Hepatocyte (in vitro differentiated cells): ENCODE data around the gene FAM131C. TPM values are rescaled to one million over a fixed set of nuclear protein-coding genes. Genes with fewer than 3 reads are reported as not detected.

Experiments used
- DNase-seq: peaks from one replicate; pipeline ENCODE4 v3.0.0-alpha.2; 2016; ENCODE audit warnings: low spot score
- H2AFZ ChIP-seq: fragments of 200-600 bp; sonication (generic); 2 replicates; pipeline ENCODE4 v1.6.0; 2016; ENCODE audit warnings: antibody characterized with exemption, mild to moderate bottlenecking
- H3K27ac ChIP-seq: fragments of 200-600 bp; sonication (generic); 2 replicates; pipeline ENCODE4 v1.5.1; 2016; ENCODE audit warnings: mild to moderate bottlenecking
- H3K27me3 ChIP-seq: fragments of 200-600 bp; sonication (generic); 2 replicates; pipeline ENCODE4 v1.6.1; 2016
- H3K36me3 ChIP-seq: fragments of 200-600 bp; sonication (generic); replicated peaks from 2 replicates; pipeline ENCODE4 v1.5.1; 2016; ENCODE audit warnings: low read depth; ENCODE audit not compliant: insufficient read depth
- H3K4me1 ChIP-seq: fragments of 200-600 bp; sonication (generic); 2 replicates; pipeline ENCODE4 v1.5.1; 2016; ENCODE audit warnings: mild to moderate bottlenecking, moderate library complexity; ENCODE audit not compliant: insufficient read depth
- H3K4me2 ChIP-seq: fragments of 200-600 bp; sonication (generic); 2 replicates; pipeline ENCODE4 v1.6.0; 2016
- H3K4me3 ChIP-seq: fragments of 200-600 bp; sonication (generic); 2 replicates; pipeline ENCODE4 v1.5.1; 2016; ENCODE audit warnings: mild to moderate bottlenecking
- H3K79me2 ChIP-seq: fragments of 200-600 bp; sonication (generic); 2 replicates; pipeline ENCODE4 v1.6.0; 2017; ENCODE audit warnings: mild to moderate bottlenecking
- H3K9me2 ChIP-seq: fragments of 200-600 bp; sonication (generic); replicated peaks from 2 replicates; pipeline ENCODE4 v1.6.0; 2017; ENCODE audit warnings: mild to moderate bottlenecking; ENCODE audit not compliant: insufficient read depth
- H3K9me3 ChIP-seq: fragments of 200-600 bp; sonication (generic); 2 replicates; pipeline ENCODE4 v1.5.1; 2016; ENCODE audit warnings: low read depth, mild to moderate bottlenecking
- H4K20me1 ChIP-seq: fragments of 200-600 bp; sonication (generic); 2 replicates; pipeline ENCODE4 v1.6.0; 2016; ENCODE audit warnings: mild to moderate bottlenecking; ENCODE audit not compliant: insufficient read depth, poor library complexity, severe bottlenecking
- EZH2 ChIP-seq: fragments of 200-600 bp; sonication (generic); IDR thresholded peaks from 2 replicates; pipeline ENCODE4 v1.6.1; 2016; ENCODE audit warnings: antibody characterized with exemption, mild to moderate bottlenecking, borderline replicate concordance
- EZH2phosphoT487 ChIP-seq: fragments of 200-600 bp; sonication (generic); IDR thresholded peaks from one replicate; pipeline ENCODE4 v1.6.1; 2018; ENCODE audit warnings: antibody characterized with exemption, mild to moderate bottlenecking, low read depth, moderate library complexity; ENCODE audit not compliant: unreplicated experiment, severe bottlenecking
- WGBS: methylation state at CpG from one replicate; pipeline ENCODE4 v1.1.6; 2016; ENCODE audit warnings: low lambda C conversion rate; ENCODE audit errors: missing lambda C conversion rate; 5-methylcytosine and 5-hydroxymethylcytosine counted together
- polyA plus RNA-seq: library from polyadenylated mRNA; unstranded; fragments of >200 nt; fragmentation: Nextera tagmentation; extraction: Ambion mirVana; gene quantifications from 2 replicates; pipeline ENCODE4 v1.2.1, GENCODE V29; 2016
- total RNA-seq: library from RNA; depleted of rRNA; stranded (reverse); fragments of >200 nt; gene quantifications from 2 replicates; pipeline ENCODE4 v1.2.3, GENCODE V29; 2014
- TF ChIP-seq, protein P1 (sequence below): fragments of 200-600 bp; sonication (generic); IDR thresholded peaks from 2 replicates; pipeline ENCODE4 v1.5.1; 2016; ENCODE audit warnings: antibody characterized with exemption, mild to moderate bottlenecking; ENCODE audit not compliant: poor library complexity

FAM131C gene
- total and polyA plus RNA-seq, 2 experiments from 2014 or later: 3.5 to 7.5 TPM

DNA sequence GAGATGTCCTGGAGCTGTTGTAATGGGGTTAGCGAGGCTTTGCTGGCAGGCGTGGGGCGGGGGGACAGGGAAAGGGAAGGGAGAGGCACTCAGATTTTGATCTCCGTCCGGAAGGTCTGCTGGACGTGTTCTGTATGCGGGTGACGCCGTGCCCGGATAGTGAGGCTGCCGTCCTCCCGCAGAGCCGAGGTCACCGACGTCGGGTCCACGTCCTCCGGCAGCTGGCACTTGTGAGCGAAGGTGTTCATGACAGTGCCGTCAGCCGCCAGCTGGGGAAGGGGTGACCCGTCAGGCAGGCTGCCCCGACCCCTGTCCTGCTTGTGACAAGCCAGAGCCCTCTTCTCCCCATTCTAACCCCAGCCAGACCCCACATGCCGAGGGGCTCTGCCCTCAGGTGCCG is 58.0 kb downstream of the FAM131C start:
- no peaks in the 10 kb centered on the region for H3K9me3 ChIP-seq
- H3K9me2 ChIP-seq: no peaks in the 10 kb centered on the region
- TF ChIP-seq, protein P1, sequence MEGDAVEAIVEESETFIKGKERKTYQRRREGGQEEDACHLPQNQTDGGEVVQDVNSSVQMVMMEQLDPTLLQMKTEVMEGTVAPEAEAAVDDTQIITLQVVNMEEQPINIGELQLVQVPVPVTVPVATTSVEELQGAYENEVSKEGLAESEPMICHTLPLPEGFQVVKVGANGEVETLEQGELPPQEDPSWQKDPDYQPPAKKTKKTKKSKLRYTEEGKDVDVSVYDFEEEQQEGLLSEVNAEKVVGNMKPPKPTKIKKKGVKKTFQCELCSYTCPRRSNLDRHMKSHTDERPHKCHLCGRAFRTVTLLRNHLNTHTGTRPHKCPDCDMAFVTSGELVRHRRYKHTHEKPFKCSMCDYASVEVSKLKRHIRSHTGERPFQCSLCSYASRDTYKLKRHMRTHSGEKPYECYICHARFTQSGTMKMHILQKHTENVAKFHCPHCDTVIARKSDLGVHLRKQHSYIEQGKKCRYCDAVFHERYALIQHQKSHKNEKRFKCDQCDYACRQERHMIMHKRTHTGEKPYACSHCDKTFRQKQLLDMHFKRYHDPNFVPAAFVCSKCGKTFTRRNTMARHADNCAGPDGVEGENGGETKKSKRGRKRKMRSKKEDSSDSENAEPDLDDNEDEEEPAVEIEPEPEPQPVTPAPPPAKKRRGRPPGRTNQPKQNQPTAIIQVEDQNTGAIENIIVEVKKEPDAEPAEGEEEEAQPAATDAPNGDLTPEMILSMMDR: no peak
- TF ChIP-seq EZH2phosphoT487: no peak
- no peak for TF ChIP-seq EZH2
- H3K4me3 ChIP-seq: no peak overlapping the region
- no peaks in the 10 kb centered on the region for H4K20me1 ChIP-seq
- no peaks in the 10 kb centered on the region for H3K27me3 ChIP-seq
- H2AFZ ChIP-seq: no peak overlapping the region
- H3K36me3 ChIP-seq: no peaks in the 10 kb centered on the region
- H3K4me1 ChIP-seq: peaks cover 56% of the 10 kb centered on the region
- no peak for DNase-seq
- H3K79me2 ChIP-seq: no peaks in the 10 kb centered on the region
- no peak overlapping the region for H3K27ac ChIP-seq
- 93% methylated on average over 22 of the region's 25 CpGs for WGBS
- H3K4me2 ChIP-seq: no peak overlapping the region

DNA sequence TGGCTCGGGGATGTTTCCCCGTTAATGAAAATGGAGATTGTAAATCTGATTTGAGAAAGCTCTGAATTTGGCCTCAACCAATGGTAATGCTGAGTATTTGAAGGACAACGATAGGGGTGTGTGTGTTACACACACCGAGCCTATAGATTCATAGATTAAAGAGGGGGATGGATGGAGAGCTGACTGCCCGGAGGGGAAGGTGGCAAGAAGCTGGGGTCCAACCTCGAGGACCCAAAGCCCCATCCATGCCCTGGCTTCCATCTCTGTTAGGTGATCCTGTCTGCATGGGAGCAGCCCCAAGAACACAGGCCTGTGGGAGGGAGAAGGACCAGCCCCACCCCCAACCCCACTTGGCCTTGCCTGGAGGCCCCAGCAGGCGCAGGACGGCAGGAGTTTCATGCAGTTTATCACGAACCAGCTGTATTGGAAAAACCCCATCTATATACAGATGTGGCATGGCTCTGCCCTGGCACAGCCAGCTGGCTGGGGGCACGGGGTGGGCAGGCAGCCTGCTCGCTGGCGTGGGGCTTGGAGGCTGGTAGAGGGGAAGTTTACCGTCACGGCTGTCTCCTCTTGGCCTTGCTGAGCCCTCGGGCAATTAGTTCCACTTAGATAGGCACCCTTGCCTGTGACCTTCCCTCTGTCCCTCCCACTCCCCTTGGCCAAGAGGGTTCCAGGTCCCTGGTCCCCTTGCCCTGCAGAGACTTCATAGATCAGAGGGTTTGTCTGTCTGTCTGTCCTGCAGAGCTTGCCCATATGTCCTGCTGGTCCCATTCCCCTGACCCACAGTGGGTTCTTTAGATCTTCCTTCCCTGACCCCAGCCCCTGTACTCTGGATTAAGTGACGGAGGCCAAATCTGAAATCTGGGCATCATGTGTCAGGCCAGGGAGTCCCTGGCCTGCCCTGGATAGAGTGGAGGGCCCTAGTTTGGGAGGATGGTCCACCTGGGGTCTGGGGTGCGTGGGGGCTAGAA is 58.7 kb downstream of the FAM131C start:
- peak; percentile 65 for DNase-seq
- H3K4me2 ChIP-seq: peak overlapping the region; percentile 83
- no peaks in the 10 kb centered on the region for H3K27me3 ChIP-seq
- no peaks in the 10 kb centered on the region for H3K79me2 ChIP-seq
- H4K20me1 ChIP-seq: no peaks in the 10 kb centered on the region
- no peaks in the 10 kb centered on the region for H3K36me3 ChIP-seq
- no peak overlapping the region for H3K4me3 ChIP-seq
- no peaks in the 10 kb centered on the region for H3K9me2 ChIP-seq
- H3K27ac ChIP-seq: peak overlapping the region; percentile 75
- peaks cover 56% of the 10 kb centered on the region for H3K4me1 ChIP-seq
- H3K9me3 ChIP-seq: no peaks in the 10 kb centered on the region
- TF ChIP-seq EZH2: no peak
- 63% methylated on average over 17 of the region's 17 CpGs for WGBS
- H2AFZ ChIP-seq: no peak overlapping the region

DNA sequence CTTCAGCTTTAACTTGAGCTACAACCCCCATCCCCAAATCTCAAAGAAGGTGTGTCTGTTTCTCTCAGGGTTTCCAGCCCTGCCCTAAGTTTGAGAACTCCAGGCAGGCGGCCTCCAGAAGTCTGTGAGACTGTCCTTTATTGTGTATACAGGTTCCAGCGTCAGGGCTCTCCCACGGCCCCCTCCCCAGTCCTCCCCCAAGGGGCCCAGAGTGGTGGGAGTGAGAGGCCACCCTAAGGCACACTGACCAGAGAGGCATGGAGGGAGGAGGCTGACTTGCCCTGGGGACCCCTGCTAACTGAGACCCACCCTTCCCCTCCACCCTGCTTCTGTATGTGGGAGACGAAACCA is 59.6 kb downstream of the FAM131C start:
- peak overlapping the region; percentile 83 for H3K4me2 ChIP-seq
- peak overlapping the region; percentile 75 for H3K27ac ChIP-seq
- H3K9me3 ChIP-seq: no peaks in the 10 kb centered on the region
- DNase-seq: no peak
- WGBS: 59% methylated on average over 4 of the region's 4 CpGs
- H4K20me1 ChIP-seq: no peaks in the 10 kb centered on the region
- no peaks in the 10 kb centered on the region for H3K27me3 ChIP-seq
- no peaks in the 10 kb centered on the region for H3K9me2 ChIP-seq
- H3K36me3 ChIP-seq: no peaks in the 10 kb centered on the region
- H3K4me3 ChIP-seq: no peak overlapping the region
- TF ChIP-seq, protein P1: no peak
- H3K4me1 ChIP-seq: peaks cover 52% of the 10 kb centered on the region
- H3K79me2 ChIP-seq: no peaks in the 10 kb centered on the region
- H2AFZ ChIP-seq: no peak overlapping the region

DNA sequence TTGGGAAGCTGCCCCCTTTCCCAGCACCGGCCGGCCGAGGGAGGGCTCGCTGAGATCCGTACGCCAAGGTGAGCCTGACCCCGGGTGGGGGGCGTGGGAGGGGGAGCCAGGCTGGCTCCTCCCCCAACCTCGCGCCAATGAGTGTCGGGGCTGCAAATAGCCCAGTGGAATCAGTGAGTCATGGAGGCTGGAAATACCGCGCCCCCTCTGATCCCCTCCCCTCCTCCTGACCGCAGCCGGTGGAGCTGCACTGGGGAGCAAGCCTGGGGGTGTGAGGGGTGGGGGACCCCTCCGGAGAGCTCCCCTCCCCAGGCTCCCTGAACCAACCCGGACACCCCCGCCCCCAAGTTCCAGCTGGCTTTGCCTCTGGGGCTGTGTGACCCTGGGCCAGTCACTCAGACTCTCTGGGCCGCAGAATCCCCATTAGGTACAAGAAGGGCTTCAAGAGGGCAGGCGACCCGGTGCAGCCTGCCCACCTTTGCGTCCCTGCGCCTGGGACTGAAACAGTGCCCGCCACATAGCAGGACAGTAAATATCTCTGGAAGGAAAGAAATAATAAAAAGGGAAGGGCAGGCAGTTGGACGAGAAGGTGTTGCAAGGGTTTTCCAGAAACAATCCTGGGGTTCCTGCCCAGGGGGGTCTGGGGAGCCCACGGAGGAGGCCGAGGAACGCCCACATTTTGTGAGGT is 60.1 kb downstream of the FAM131C start:
- Histone ChIP-seq H3K4me2 (peak overlapping the region; percentile 83), H3K9me2 (no peaks in the 10 kb centered on the region), H3K27me3 (no peaks in the 10 kb centered on the region), H3K4me3 (no peak overlapping the region), H3K36me3 (no peaks in the 10 kb centered on the region), H3K79me2 (no peaks in the 10 kb centered on the region), H3K4me1 (peaks cover 47% of the 10 kb centered on the region), H3K9me3 (no peaks in the 10 kb centered on the region), H4K20me1 (no peaks in the 10 kb centered on the region), H2AFZ (no peak overlapping the region), H3K27ac (peak overlapping the region; percentile 75)
- TF ChIP-seq EZH2 (no peak), EZH2phosphoT487 (no peak)
- TF ChIP-seq, protein P1: no peak
- DNase-seq: peak; percentile 92
- 52% methylated on average over 13 of the region's 28 CpGs for WGBS
